Adrenal gland (tissue), 5 donors: ENCODE measurements around the gene TEF.

ENCODE experiments used
- POLR2A ChIP-seq, 2 donors: fragments of 450-650 bp; IDR thresholded peaks; one replicate each; pipeline ENCODE4 v1.6.1; 2017; ENCODE audit warnings: antibody characterized with exemption in 2 of 2, mild to moderate bottlenecking in 2 of 2, moderate library complexity in 1 of 2
- TF ChIP-seq, protein P1 (sequence below), 6 experiments: fragments of 450-650 bp in 4 of 6; fragments of 200-600 bp in 2 of 6; sonication (generic) in 1 of 6; IDR thresholded peaks; 1 replicate in 5 of 6; 2 replicates in 1 of 6; pipeline versions ENCODE4 v1.5.1 to v1.8.0; 2016 to 2021; ENCODE audit warnings: antibody characterized with exemption in 6 of 6, mild to moderate bottlenecking in 2 of 6, moderate library complexity in 1 of 6
- donor health status: DM: no; HTN: no; CAD: no.

DNA sequence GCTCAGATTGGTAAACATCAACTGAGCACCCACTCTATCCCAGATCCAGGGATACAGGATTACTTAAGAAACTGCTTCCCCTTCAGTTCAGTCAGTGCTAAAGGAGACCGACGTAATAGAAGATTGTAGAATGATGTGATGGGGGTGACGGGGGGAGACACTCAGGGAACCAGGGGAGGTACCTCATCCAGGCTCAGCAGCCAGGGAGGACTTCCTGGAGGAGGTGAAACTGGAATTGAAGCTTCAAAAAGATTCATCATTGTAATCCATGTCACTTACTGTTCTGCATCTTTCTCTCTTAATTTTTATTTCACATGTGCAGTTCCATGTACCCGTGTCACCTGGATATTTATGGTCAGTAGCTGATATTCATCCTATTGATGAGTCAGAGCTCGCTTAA lies 19.1 kb upstream of the TEF start:
- TF ChIP-seq, protein P1, sequence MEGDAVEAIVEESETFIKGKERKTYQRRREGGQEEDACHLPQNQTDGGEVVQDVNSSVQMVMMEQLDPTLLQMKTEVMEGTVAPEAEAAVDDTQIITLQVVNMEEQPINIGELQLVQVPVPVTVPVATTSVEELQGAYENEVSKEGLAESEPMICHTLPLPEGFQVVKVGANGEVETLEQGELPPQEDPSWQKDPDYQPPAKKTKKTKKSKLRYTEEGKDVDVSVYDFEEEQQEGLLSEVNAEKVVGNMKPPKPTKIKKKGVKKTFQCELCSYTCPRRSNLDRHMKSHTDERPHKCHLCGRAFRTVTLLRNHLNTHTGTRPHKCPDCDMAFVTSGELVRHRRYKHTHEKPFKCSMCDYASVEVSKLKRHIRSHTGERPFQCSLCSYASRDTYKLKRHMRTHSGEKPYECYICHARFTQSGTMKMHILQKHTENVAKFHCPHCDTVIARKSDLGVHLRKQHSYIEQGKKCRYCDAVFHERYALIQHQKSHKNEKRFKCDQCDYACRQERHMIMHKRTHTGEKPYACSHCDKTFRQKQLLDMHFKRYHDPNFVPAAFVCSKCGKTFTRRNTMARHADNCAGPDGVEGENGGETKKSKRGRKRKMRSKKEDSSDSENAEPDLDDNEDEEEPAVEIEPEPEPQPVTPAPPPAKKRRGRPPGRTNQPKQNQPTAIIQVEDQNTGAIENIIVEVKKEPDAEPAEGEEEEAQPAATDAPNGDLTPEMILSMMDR (IDR thresholded peaks at IDR 0.05) = no peak
- no peak for TF ChIP-seq POLR2A (IDR thresholded peaks at IDR 0.05)
